Measurements from ENCODE around the gene NFYB. TPM values are rescaled to one million over a fixed set of nuclear protein-coding genes. Genes with fewer than 3 reads are reported as not detected.

The NFYB gene
- polyA plus RNA-seq, 12 donors = 32.3 to 72.4 (median 50.6) TPM; not detected in 1

Other genes with a start within 250 kb of the NFYB start
- 100 to 1,000 TPM in 11 of 12 donors, not detected in 1; 267 to 600 (median 422) TPM for gene HSP90B1, start 207.8 kb downstream of the NFYB start, polyA plus RNA-seq (ENCODE audit: insufficient read length in 12 of 12)
- gene TDG, start 172.3 kb downstream of the NFYB start, polyA plus RNA-seq (ENCODE audit: insufficient read length in 12 of 12) = 10 to 100 TPM in 11 of 12 donors, not detected in 1; 24.4 to 62.3 (median 35.2) TPM
- gene GLT8D2, start 88.0 kb downstream of the NFYB start, polyA plus RNA-seq (ENCODE audit: insufficient read length in 12 of 12) = 100 to 1,000 TPM in 1 of 12 donors, 10 to 100 TPM in 10, not detected in 1; 47.4 to 104 (median 69.2) TPM
- gene HCFC2, start 73.7 kb downstream of the NFYB start, polyA plus RNA-seq (ENCODE audit: insufficient read length in 12 of 12) = 10 to 100 TPM in 11 of 12 donors, not detected in 1; 25.4 to 40.0 (median 30.9) TPM
- 10 to 100 TPM in 11 of 12 donors, not detected in 1; 35.8 to 46.6 (median 40.5) TPM for gene TXNRD1, start 77.6 kb upstream of the NFYB start, polyA plus RNA-seq (ENCODE audit: insufficient read length in 12 of 12)
- 1 to 10 TPM in 10 of 12 donors, not detected in 2; 2.3 to 6.2 (median 3.0) TPM for gene EID3, start 165.5 kb upstream of the NFYB start, polyA plus RNA-seq (ENCODE audit: insufficient read length in 12 of 12)